Mesenteric fat pad (tissue), 1 donor: ENCODE data around the gene MYH11. TPM values are rescaled to one million over a fixed set of nuclear protein-coding genes. Genes with fewer than 3 reads are reported as not detected.
"Not testable (repeated sequence)": the region's sequence is repeated elsewhere in the genome, so short reads cannot be mapped to it uniquely, and the experiment has no call there.

Experiments
- DNase-seq: peaks from one replicate; pipeline ENCODE4 v3.0.0-alpha.2; 2020; ENCODE audit warnings: low spot score
- total RNA-seq: library from RNA; stranded (reverse); fragmentation: NEBNext Ultra II Directional; extraction: Animal tissue kit (Norgen Biotek cat#: 25700); gene quantifications from one replicate; pipeline ENCODE4 v1.2.1, GENCODE V29; 2021
- donor health status: DM: yes; HTN: yes; CAD: no.

MYH11 gene
- total RNA-seq, 1 donor from 2014 or later: 53.5 TPM

DNA sequence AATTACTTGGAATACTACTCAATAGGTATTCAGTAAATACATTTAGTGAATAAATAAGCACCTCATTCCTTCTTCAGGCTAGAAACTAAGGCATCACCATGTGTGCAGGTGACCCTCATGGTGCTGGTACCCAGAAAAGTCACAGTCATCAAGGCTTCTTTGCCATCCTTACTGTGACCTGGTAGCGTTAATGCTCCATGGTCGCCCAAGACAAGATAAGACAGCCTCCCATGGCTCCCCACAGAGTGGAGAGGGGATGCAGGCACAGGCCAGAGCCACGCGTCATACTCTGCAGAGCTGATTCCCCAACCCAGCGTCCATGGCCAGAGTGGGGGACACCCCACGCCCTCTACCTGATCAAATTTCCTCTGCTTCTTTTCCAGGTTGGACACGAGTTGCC is 133.0 kb downstream of the MYH11 start:
- DNase-seq: no peak

DNA sequence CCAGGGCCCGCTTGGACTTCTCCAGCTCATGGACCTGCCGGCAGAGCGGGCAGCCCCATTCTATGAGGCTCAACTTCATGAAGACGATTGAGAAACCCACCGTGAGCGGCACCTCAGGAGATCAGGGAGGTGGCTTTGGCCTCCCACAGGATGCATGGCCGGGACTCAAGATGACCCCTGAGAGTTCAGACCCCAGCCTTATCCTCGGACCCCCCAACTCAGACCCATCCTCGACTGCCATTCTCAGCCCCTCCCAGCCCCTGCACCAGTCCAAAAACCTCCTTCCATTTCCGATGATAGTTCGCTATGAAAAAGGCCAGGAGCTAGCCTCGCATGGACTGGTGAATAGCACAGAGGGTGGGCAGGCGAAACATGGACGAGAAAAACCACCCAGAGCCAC is 135.8 kb downstream of the MYH11 start:
- DNase-seq: no peak

DNA sequence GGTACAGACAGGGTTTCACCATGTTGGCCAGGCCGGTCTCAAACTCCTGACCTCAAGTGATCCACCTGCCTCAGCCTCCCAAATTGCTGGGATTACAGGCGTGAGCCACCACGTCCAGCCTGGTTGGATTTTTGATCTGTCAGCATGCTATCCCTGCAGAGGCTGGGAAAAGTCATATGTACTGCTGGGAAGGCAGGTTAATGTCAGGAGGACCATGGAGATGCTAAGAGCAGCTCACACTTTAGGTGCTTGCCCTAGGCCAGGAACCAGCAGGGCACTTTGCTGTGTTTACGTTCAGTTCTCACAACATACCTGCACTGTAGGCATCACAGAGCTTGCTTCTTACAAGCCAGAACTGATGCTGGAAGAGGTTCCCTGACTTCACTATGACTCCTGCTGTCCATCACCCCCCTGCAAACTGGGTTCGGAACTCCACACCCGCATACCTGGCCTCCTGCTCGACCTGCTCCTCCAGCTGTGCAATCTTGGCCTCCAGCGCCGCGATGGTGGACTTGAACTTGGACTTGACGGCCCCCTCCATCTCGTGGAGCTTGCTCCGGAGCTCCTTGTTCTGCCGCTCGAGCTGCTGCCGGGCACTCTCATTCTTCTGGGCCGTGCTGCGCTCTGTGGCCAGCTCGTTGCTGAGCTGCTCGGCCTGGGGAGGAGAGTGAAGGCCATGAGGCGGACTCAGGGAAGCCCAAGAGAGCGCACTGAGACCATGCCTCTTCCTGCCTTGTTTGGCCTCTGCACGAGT is 140.0 kb downstream of the MYH11 start:
- no peak for DNase-seq

DNA sequence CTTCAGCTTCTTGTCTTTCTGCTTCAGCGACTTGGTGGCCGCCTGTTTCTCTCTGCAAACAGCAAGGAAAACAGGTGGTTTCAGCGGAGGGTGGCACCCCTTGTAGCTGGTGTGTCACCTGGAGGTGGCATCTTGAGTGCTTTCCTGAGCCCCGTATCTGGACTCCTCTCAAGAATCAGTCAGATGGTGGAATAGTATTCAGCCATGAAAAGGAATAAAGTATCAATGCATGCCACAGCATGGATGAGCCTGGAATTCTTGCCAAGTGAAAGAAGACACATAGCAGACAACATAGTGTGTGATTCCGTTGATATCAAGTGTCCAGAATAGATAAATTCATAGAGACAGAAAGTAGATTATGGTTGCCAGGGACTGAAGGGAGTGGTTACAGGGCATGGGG is 141.6 kb downstream of the MYH11 start:
- no peak for DNase-seq

DNA sequence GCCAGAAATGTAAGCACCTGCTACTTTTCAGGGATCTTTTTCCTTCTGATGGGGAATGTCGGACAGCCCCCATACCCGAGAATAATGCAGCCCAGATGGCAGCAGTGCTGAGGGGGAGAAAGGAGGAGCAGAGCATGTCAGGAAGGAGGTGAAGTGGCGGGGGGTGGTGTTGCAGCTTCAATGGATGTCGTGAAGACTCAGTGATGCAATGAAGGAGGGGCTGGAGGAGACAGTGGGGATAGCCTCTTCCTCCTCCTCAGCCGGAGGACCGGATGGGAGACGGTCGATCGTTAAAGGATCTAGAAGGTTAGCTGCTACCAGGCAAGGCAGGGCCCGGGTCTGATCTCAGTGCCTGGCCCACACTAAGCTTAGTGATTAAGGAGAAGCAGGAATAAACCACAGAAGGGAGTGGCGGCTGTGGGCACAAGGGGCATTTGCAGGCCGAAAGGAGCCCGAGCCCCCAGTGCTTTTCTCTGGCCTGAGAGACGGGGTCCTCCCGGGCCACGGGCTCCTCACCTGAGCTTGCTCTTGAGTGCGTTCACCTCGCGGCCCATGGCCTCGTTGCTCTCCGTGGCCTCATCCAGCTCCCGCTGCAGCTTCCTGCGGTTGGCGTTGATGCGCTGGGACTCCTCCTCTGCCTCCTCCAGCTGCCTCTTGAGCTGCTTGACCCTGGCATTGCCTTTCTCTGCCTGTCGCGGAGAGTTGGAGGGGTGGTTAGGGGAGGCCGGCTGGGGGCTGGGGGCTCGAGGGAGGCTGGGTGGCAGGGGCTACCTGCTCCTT is 142.2 kb downstream of the MYH11 start:
- no peak for DNase-seq

DNA sequence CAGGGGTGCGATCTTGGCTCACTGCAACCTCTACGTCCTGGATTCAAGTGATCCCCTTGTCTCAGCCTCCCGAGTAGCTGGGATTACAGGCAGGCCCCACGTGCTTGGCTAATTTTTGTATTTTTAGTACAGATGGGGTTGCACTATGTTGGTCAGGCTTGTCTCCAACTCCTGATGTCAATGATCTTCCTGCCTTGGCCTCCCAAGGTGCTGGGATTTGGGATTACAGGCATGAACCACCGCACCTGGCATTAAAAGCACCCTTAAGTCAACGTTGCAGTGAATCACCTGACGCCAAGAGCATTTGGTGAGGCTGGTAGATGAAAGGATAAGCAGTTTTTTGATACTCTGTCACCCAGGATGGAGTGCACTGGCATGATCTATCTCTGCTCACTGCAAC is 147.8 kb downstream of the MYH11 start:
- no peak for DNase-seq

DNA sequence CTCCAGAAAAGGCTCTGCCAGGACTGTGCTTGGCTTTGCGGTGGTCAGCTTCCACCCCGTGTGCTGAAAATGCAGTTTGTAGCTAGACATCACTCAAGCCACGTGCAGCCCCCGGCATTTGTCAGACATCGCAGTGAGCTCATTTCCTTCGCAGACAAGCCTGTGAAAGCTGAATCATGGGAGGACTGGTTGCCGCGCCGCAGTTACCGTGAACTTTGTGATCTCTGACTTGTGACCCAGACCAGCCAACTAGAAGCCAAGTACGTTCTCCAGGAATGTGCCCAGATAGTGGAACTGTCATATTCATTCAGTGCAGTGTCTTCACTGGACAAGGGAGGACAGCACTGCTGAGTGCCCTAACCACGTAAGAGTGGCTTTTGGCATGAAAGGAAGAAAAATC is 148.7 kb downstream of the MYH11 start:
- no peak for DNase-seq

DNA sequence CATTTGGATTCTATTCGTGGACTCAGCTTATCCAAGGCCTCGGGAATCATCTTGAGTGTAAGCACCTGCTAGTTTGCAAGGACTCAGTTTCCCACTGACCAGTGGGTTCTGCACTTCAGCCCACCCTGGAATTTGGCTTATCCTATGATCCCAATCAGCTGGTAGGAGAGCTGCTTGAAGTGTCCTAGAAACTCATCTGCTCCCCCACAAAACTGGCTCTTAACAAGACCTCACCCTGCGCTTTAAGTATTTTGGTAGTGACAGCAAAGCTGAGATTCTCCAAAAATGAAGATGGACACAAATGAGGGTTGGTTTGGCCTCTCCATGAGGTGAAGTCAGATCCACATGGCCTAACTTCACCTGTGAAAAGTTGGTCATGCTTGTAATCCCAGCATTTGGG is 149.5 kb downstream of the MYH11 start:
- DNase-seq: no peak

DNA sequence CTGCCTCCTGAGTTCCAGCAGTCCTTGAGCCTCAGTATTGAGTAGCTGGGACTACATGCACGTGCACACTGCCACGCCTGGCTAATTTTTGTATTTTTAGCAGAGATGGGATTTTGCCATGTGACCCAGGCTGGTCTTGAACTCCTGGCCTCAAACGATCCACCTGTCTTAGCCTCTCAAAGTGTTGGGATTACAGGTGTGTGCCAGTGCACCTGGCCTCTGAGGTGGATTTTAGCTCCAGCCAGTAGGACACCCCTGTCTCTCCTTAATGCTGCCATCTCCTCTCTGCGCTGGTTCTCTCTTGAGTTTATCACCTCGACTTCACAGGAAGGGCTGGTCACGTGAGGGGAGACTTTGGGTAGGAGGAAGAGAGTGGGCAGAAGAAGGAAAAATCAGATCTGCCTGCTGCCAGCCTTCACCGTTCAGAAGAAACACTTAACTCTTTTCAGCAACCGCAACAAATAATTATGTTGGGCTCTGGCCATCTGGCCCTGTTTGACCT is 151.7 kb downstream of the MYH11 start:
- DNase-seq: no peak

DNA sequence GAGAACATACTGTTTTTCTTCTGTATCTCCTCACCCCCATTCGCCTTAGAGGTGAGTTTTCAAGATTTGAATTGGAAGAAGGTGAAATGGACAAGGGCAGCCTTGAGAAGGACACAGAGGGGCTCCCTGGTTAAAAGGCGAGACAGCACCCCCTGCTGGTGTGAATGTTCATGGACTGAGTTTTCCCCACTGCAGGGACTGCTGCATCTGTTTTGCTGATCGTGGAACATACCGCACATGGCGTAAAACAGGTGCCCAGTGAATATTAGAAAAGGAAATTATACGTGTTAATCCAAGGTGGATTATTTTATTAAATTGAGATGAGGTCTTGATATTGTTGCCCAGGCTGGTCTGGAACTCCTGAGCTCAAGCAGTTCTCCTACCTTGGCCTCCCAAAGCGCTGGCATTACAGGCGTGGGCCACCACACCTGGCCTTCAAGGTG is 152.3 kb downstream of the MYH11 start:
- DNase-seq: no peak

DNA sequence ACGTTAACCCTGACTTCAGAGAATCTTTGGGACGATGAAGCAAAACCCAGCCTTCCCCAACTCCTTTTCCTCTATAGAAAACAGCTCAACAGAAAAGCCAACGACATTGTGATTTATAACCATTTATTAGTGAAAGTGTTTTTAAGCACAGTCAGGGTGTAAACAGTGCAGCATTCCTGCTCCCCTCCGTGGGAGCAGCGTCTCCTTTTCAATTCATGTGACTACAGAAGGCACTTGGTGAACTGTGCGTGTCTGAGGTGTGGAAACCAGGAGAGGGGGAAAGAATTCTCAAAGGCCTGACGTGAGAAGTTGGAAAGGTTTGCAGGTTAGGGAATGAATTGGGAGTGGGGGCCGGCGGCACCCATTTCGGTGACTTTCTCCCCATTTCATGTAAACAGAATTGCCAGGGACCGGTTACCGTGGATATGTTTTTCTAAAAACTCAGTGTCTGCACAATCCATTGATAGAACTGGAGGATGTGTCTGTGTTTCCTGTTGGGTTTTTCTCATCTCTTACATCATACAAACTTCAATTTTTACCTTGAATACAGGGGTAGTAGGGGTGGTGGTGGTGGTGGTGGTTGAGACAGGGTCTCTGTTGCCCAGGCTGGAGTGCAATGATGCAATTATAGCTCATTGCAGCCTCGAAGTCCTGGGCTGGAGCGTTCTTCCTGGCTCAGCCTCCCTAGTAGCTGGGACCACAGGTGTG is 153.6 kb downstream of the MYH11 start:
- no peak for DNase-seq

DNA sequence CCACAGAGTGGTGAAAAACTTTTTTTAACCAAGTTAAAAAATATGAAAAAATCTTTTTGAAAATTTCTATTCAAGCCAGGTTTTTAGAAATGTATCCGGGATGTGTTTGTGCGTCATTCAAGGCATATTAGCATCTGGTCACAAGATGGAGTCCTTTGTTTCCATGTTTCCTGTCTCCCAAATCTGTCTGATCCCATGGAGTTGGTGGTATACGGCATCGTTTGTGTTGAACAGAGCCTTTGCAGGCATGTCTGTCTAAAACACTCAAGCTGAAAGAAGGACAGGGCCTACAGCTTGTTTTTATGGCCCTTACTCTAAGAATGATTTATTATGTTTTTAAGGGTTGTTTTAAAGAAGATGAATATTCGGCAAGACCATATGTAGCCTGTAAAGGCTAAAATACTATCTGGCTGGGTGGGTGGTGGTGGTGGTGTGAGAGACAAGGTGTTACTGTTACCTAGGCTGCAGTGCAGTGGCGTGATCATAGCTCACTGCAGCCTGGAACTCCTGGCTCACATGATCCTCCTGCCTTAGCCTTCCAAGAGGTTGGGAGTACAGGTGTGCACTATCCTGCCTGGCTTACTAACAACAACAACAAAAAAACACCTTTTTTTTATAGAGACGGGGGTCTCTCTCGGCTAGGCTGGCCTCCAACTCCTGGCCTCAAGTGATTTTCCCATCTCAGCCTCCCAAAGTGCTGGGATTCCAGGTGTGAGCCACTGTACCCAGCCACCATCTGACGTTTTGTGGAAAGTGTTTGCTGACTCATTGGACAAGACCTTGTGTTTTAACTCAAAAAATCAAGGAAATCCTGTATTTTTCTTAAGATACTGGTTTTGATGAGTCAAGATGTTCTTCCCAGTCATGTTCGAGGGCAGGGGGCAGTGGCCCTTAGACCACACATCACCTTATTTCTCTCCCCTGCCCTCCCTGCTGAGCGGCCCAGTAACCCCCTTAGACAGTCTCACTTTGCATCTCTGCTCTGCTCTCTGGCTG is 154.6 kb downstream of the MYH11 start:
- DNase-seq: no peak

DNA sequence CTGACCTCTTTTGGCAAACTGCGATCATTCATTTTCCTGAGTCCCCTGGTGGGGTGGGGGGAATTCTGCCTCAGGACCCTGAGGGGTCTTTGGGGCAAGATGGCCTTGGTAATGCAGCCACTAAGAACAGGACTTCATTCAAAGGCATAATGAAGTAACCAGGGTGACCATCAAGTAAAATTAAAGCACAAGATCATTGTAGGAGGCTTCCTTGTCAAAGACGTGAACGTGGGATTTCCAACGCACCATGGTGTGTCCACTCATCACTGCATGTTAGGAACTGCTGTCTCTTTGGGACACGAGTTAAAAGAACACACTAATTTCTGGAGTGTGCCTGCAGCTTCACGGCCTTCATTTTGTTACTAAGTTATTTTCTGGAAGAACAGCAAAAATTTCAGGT is 155.5 kb downstream of the MYH11 start:
- no peak for DNase-seq

DNA sequence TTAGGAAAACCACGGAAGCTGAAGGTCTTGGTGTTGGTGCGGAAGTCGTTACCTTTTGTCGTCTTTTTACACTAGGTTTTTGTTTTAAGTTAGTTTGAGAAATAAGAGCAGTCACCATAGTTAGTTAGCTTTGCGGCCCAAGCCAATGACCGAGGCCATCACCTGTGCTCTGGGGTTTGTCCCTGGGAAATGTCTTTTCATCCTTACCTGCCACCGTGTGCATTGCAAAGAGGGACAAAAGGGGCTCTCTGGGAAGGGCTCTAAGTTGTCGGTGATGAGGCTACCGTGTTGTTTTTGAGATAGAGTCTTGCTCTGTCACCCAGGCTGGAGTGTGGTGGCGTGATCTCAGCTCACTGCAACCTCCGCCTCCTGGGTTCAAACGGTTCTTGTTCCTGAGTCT is 157.0 kb downstream of the MYH11 start:
- DNase-seq: no peak

DNA sequence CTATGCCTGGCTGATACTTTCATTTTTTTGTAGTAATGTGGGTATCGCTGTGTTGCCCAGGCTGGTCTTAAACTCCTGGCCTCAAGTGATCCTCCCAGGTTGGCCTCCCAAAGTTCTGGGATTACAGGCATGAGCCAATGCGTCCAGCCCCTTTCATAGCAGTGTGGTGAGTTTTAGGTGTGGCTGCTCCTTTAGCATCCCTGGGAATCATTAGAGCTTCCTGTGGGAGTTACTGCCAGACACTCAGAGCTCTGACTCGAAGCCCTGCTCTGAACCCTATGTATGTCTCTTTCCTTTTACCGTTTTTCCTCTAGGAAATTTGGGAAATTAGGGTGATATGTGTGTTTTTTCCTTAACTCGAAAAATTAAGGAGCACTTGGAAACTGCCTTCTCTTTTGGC is 162.3 kb downstream of the MYH11 start:
- no peak for DNase-seq

DNA sequence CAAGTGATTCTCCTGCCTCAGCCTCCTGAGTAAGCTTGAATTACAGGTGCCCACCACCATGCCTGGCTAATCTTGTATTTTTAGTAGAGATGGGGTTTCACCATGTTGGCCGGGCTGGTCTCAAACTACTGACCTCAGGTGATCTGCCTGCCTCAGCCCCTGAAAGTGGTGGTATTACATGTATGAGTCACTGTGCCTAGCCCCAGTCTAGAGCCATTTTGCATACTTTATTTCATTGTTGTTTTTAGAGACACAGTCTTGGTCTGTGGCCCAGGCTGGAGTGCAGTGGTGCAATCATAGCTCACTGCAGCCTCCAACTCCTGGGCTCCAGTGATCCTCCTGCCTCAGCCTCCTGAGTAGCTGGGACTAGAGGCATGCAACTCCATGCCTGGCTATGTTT is 164.3 kb downstream of the MYH11 start:
- DNase-seq: not testable (repeated sequence)

DNA sequence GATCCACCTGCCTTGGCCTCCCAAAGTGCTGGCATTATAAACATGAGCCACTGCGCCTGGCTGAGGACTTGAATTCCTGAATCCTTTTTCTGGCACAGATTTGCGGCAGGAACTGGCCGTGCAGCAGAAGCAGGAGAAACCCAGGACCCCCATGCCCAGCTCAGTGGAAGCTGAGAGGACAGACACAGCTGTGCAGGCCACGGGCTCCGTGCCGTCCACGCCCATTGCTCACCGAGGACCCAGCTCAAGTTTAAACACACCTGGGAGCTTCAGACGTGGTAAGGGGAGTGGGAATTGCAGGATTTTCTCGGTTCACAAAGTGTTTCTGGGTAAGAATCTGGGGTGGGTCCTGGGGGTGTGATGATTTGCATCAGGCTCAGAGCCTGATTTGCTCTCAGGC is 165.8 kb downstream of the MYH11 start:
- DNase-seq: no peak

DNA sequence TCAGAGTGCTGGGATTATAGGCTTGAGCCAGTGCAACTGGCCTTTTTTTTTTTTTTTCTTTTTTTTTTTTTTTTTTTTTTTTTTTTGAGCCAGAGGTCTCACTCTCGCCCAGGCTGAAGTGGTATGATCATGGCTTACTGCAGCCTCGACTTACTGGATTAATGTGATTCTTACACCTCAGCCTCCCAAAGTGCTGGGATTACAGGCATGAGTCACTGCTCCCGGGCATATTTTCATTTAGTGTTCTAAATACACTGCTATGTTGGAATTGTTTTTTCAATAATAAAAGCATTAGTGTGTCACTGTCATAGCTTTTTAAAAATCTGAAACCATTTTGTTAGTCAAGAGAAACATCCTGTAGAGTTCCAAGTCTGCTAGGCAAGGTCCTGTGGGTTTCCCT is 166.5 kb downstream of the MYH11 start:
- DNase-seq: no peak

DNA sequence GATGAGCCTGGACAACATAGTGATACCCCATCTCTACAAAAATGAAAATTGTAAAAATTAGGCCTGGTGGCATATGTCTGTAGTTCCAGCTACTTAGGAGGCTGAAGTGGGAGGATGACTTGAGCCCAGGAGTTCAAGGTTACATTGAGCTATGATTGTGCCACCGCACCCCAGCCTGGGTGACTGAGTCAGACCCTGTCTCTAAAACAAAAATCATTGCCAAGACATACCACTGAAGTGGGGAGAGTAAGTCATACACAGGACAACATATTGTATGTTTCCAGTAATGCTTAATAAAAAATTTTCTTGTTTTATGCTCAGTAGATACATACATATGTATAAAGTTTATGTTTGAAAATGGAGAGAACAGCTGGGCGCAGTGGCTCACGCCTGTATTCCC is 167.5 kb downstream of the MYH11 start:
- no peak for DNase-seq

DNA sequence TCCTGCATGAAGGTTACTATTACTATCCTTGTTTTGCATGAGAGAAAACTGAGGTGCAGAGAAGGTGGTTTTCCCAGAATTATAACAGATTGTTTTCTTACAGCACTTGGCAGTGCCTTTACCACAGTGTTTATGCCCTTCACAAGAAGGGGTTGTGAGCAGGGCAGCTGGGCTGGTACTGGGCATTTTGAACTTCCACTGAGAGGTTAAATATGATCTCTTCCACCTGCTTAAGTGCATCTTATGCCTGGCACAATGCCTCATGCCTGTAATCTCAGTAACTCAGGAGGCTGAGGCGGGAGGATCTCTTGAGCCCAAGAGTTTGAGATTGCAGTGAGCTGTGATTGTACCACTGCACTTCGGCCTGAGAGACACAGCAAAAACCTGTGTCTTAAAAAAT is 170.5 kb downstream of the MYH11 start:
- no peak for DNase-seq

DNA sequence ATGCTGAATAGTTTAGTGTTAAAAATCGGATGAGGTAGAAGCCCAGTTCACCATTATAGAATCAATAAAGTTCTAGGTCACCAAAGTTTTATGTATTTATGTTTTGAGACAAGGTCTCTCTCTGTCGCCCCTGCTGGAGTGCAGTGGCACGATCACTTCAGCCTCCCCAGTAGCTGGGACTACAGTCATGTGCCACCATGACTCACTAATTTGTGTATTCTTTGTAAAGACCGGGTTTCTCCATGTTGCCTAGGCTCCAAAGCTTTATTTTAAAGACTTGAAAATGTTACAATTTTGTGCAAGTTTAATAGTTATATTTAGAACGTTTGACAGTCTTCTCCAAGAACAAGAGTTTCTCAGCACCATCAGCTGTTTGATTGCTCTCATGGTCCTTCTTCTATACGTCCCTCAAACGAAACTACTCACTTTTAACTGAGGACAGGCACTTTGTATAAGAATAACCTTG is 174.7 kb downstream of the MYH11 start:
- no peak for DNase-seq
